Stomach smooth muscle (tissue), 2 donors: ENCODE results near the gene TRUB1.

Experiments
- H3K27ac ChIP-seq: one replicate; pipeline ENCODE4 v1.7.0; 2013; ENCODE audit warnings: mild to moderate bottlenecking, low read length, inconsistent platforms
- H3K27me3 ChIP-seq, 2 donors: one replicate each; pipeline ENCODE4 v1.7.0; 2013; ENCODE audit warnings: low read length in 2 of 2; ENCODE audit not compliant: insufficient read depth in 2 of 2, control insufficient read depth in 1 of 2
- H3K36me3 ChIP-seq, 2 donors: one replicate each; pipeline ENCODE4 v1.7.0; 2013; ENCODE audit warnings: low read length in 2 of 2; ENCODE audit not compliant: control insufficient read depth in 2 of 2, insufficient read depth in 2 of 2
- H3K4me1 ChIP-seq: one replicate; pipeline ENCODE4 v1.7.0; 2013; ENCODE audit warnings: low read length; ENCODE audit not compliant: control insufficient read depth, insufficient read depth
- H3K4me3 ChIP-seq, 2 donors: one replicate each; pipeline ENCODE4 v1.7.0; 2013; ENCODE audit warnings: low read length in 2 of 2
- H3K9ac ChIP-seq, 2 donors: one replicate each; pipeline ENCODE4 v1.7.0; 2013; ENCODE audit warnings: low read length in 2 of 2, mild to moderate bottlenecking in 1 of 2
- H3K9me3 ChIP-seq, 2 donors: one replicate each; pipeline ENCODE4 v1.7.0; 2013; ENCODE audit warnings: low read length in 2 of 2; ENCODE audit not compliant: control insufficient read depth in 2 of 2
- donor health status: healthy.
- donor health status: Pancreatic carcinoma.

TRUB1 gene

DNA sequence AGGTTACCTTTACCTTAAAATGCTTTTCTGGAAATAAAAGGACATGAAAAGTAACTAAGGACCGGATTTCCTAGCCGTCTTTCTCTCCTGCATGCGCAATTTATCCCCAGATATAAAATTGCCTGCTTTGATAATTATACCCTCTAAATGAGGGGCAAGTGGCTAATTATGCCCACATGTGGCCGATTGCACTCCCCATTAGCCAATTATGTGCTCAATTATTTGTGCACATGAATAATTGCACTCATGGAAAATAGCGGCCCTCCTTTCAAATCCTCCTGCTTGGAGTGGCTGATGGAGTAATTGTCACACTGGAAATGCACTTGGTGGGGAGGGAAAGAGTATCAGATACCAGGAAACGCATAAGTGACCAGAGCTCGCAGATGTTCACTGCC is 88.7 kb downstream of the TRUB1 start:
- H3K27ac ChIP-seq, result no peak overlapping the region
- H3K9ac ChIP-seq, result no peak overlapping the region
- no peak overlapping the region for H3K4me3 ChIP-seq
- no peaks in the 10 kb centered on the region for H3K9me3 ChIP-seq
- H3K4me1 ChIP-seq, result no peaks in the 10 kb centered on the region
- H3K27me3 ChIP-seq, result peaks cover 0 to 2% of the 10 kb centered on the region in 2 donors
- H3K36me3 ChIP-seq, result no peaks in the 10 kb centered on the region
